HUES6 (cell line): ENCODE results near the gene SMU1.

ENCODE experiments used
- H3K27ac ChIP-seq: 2 replicates; pipeline ENCODE4 v1.7.0; 2013; ENCODE audit warnings: low read depth, mild to moderate bottlenecking, low read length, inconsistent platforms
- H3K27me3 ChIP-seq: 2 replicates; pipeline ENCODE4 v1.6.1; 2013; ENCODE audit warnings: low read length; ENCODE audit not compliant: control insufficient read depth, insufficient read depth
- H3K36me3 ChIP-seq: 2 replicates; pipeline ENCODE4 v1.6.1; 2013; ENCODE audit warnings: low read length; ENCODE audit not compliant: control insufficient read depth, insufficient read depth
- H3K4me1 ChIP-seq: 2 replicates; pipeline ENCODE4 v1.6.1; 2013; ENCODE audit warnings: low read length; ENCODE audit not compliant: control insufficient read depth, insufficient read depth
- H3K4me3 ChIP-seq: 2 replicates; pipeline ENCODE4 v1.5.1; 2013; ENCODE audit warnings: low read depth, low read length
- H3K9ac ChIP-seq: one replicate; pipeline ENCODE4 v1.6.1; 2013; ENCODE audit warnings: mild to moderate bottlenecking, low read length
- H3K9me3 ChIP-seq: 2 replicates; pipeline ENCODE4 v1.6.1; 2013; ENCODE audit warnings: low read depth, low read length; ENCODE audit not compliant: control insufficient read depth, insufficient read depth

SMU1 gene

GRCh38 chr9:33025572-33026342 lies 50.7 kb downstream of the SMU1 start:
- peak overlapping the region; percentile 100 for H3K4me3 ChIP-seq
- H3K4me1 ChIP-seq, result peaks cover 15% of the 10 kb centered on the region; the same call in 1 of the 2 replicates
- peaks cover 54% of the 10 kb centered on the region for H3K36me3 ChIP-seq
- peak overlapping the region; percentile 100 for H3K9ac ChIP-seq
- H3K27ac ChIP-seq, result peak overlapping the region; percentile 98
- H3K9me3 ChIP-seq, result no peaks in the 10 kb centered on the region
- no peaks in the 10 kb centered on the region for H3K27me3 ChIP-seq

GRCh38 chr9:33024966-33025571 lies 51.4 kb downstream of the SMU1 start, which contains the start of gene DNAJA1:
Gene DNAJA1 (plus strand): TSS chr9:33025273. CDS start chr9:33026485, 1,212 bp downstream.
- Histone ChIP-seq H3K9me3 (no peaks in the 10 kb centered on the region), H3K4me1 (peaks cover 15% of the 10 kb centered on the region; the same call in 1 of the 2 replicates), H3K27me3 (no peaks in the 10 kb centered on the region), H3K9ac (peak within 1 kb of the TSS; percentile 100), H3K27ac (peak within 1 kb of the TSS; percentile 98), H3K4me3 (peak within 1 kb of the TSS; percentile 100), H3K36me3 (peaks cover 49% of the 10 kb centered on the region)

- peak overlapping the region; percentile 100 for H3K9ac ChIP-seq
- H3K36me3 ChIP-seq, result peaks cover 49% of the 10 kb centered on the region
- peak overlapping the region; percentile 98 for H3K27ac ChIP-seq
Measured at GRCh38 chr9:33024126-33024965, 52.1 kb downstream of the SMU1 start.

GRCh38 chr9:33023661-33024060 lies 52.8 kb downstream of the SMU1 start:
- H3K36me3 ChIP-seq, result peaks cover 42% of the 10 kb centered on the region
- H3K4me1 ChIP-seq, result peaks cover 15% of the 10 kb centered on the region
- no peaks in the 10 kb centered on the region for H3K9me3 ChIP-seq
- peak overlapping the region; percentile 100 for H3K9ac ChIP-seq
- H3K27me3 ChIP-seq, result no peaks in the 10 kb centered on the region
- no peak overlapping the region for H3K27ac ChIP-seq
- peak overlapping the region; percentile 100 for H3K4me3 ChIP-seq

More at GRCh38 chr9:33024126-33024965, 52.1 kb downstream of the SMU1 start:
- no peaks in the 10 kb centered on the region for H3K27me3 ChIP-seq
- no peaks in the 10 kb centered on the region for H3K9me3 ChIP-seq
- H3K4me3 ChIP-seq, result peak overlapping the region; percentile 100
- H3K4me1 ChIP-seq, result peaks cover 15% of the 10 kb centered on the region

- peaks cover 15% of the 10 kb centered on the region for H3K4me1 ChIP-seq
- H3K27me3 ChIP-seq, result no peaks in the 10 kb centered on the region
- H3K27ac ChIP-seq, result no peak overlapping the region
Measured at GRCh38 chr9:33022755-33023154, 53.7 kb downstream of the SMU1 start.

GRCh38 chr9:33022303-33022702 lies 54.2 kb downstream of the SMU1 start:
- Histone ChIP-seq H3K9me3 (no peaks in the 10 kb centered on the region), H3K27ac (no peak overlapping the region), H3K4me1 (peaks cover 15% of the 10 kb centered on the region), H3K36me3 (peaks cover 28% of the 10 kb centered on the region), H3K4me3 (no peak overlapping the region), H3K27me3 (no peaks in the 10 kb centered on the region), H3K9ac (no peak overlapping the region)

More at GRCh38 chr9:33022755-33023154, 53.7 kb downstream of the SMU1 start:
- Histone ChIP-seq H3K9ac (no peak overlapping the region), H3K36me3 (peaks cover 33% of the 10 kb centered on the region), H3K9me3 (no peaks in the 10 kb centered on the region), H3K4me3 (no peak overlapping the region)

- no peak overlapping the region for H3K4me3 ChIP-seq
- peaks cover 13% of the 10 kb centered on the region for H3K36me3 ChIP-seq
- H3K4me1 ChIP-seq, result peaks cover 10% of the 10 kb centered on the region
- H3K27me3 ChIP-seq, result no peaks in the 10 kb centered on the region
- no peak overlapping the region for H3K27ac ChIP-seq
- H3K9me3 ChIP-seq, result no peaks in the 10 kb centered on the region
- H3K9ac ChIP-seq, result no peak overlapping the region
Measured at GRCh38 chr9:33019797-33020196, 56.7 kb downstream of the SMU1 start.

- Histone ChIP-seq H3K27ac (no peak overlapping the region), H3K9ac (no peak overlapping the region), H3K36me3 (peaks cover 13% of the 10 kb centered on the region), H3K27me3 (no peaks in the 10 kb centered on the region), H3K4me3 (no peak overlapping the region), H3K9me3 (no peaks in the 10 kb centered on the region), H3K4me1 (peaks cover 11% of the 10 kb centered on the region; the same call in 1 of the 2 replicates)
Measured at GRCh38 chr9:33017283-33018041, 59.0 kb downstream of the SMU1 start.

- no peak overlapping the region for H3K4me3 ChIP-seq
- H3K27me3 ChIP-seq, result no peaks in the 10 kb centered on the region
- peaks cover 2% of the 10 kb centered on the region for H3K36me3 ChIP-seq
- H3K9me3 ChIP-seq, result no peaks in the 10 kb centered on the region
- H3K9ac ChIP-seq, result no peak overlapping the region
- no peak overlapping the region for H3K27ac ChIP-seq
- H3K4me1 ChIP-seq, result peaks cover 11% of the 10 kb centered on the region; the same call in 1 of the 2 replicates
Measured at GRCh38 chr9:33014665-33015014, 61.8 kb downstream of the SMU1 start.

GRCh38 chr9:33013962-33014664 lies 62.4 kb downstream of the SMU1 start:
- Histone ChIP-seq H3K9ac (no peak overlapping the region), H3K27me3 (no peaks in the 10 kb centered on the region), H3K9me3 (no peaks in the 10 kb centered on the region), H3K4me1 (peaks cover 11% of the 10 kb centered on the region; the same call in 1 of the 2 replicates), H3K36me3 (no peaks in the 10 kb centered on the region), H3K4me3 (no peak overlapping the region), H3K27ac (no peak overlapping the region; the same call in 1 of the 2 replicates)
